Breast epithelium (tissue), 4 donors: Measurements from ENCODE around the gene TTC27. TPM values are rescaled to one million over a fixed set of nuclear protein-coding genes. Genes with fewer than 3 reads are reported as not detected.

Source experiments
- DNase-seq, 2 donors: peaks; one replicate each; pipeline ENCODE4 v3.0.0-alpha.2; 2019; ENCODE audit warnings: low spot score in 2 of 2
- H3K27ac ChIP-seq, 2 donors: fragments of 200-600 bp; sonication (generic) in 1 of 2; one replicate each; pipeline ENCODE4 v1.5.1; 2016 to 2019; ENCODE audit warnings: mild to moderate bottlenecking in 1 of 2
- H3K27me3 ChIP-seq, 2 donors: fragments of 200-600 bp; sonication (generic) in 1 of 2; one replicate each; pipeline versions ENCODE4 v1.5.1 to v1.6.0; 2017 to 2019; ENCODE audit warnings: control low read depth in 1 of 2, mild to moderate bottlenecking in 1 of 2
- H3K36me3 ChIP-seq: fragments of 200-600 bp; one replicate; pipeline ENCODE4 v1.5.1; 2019
- H3K4me1 ChIP-seq, 2 donors: fragments of 200-600 bp; sonication (generic); one replicate each; pipeline ENCODE4 v1.5.1; 2016 to 2019; ENCODE audit warnings: control low read depth in 1 of 2
- H3K4me3 ChIP-seq, 3 donors: fragments of 200-600 bp; sonication (generic); 1 replicate in 2 of 3; 2 replicates in 1 of 3; pipeline ENCODE4 v1.5.1; 2016 to 2019; ENCODE audit warnings: mild to moderate bottlenecking in 3 of 3, moderate library complexity in 2 of 3
- H3K9me3 ChIP-seq, 2 donors: fragments of 200-600 bp; sonication (generic) in 1 of 2; one replicate each; pipeline ENCODE4 v1.5.1; 2016 to 2019; ENCODE audit warnings: control low read depth in 1 of 2
- POLR2A ChIP-seq: fragments of 450-650 bp; IDR thresholded peaks from one replicate; pipeline ENCODE4 v1.6.1; 2016; ENCODE audit warnings: antibody characterized with exemption, mild to moderate bottlenecking, moderate library complexity
- POLR2AphosphoS5 ChIP-seq, 3 donors: sonication (generic); formaldehyde crosslinking; IDR thresholded peaks; one replicate each; pipeline ENCODE4 v1.6.1; 2017; ENCODE audit warnings: antibody characterized with exemption in 3 of 3
- intact Hi-C: fragments of 100-400 bp; cut with DNase I; formaldehyde crosslinking; loops from one replicate; pipeline ENCODE4 v1.15.1; 2023; ENCODE audit warnings: low total_unique reads
- total RNA-seq, 3 donors: library from RNA; depleted of rRNA; stranded (reverse); fragments of >200 nt; gene quantifications; one replicate each; pipeline ENCODE4 v1.1.0, GENCODE V29; 2016
- TF ChIP-seq, protein P1 (sequence below), 3 donors: fragments of 450-650 bp; IDR thresholded peaks; one replicate each; pipeline ENCODE4 v1.5.1; 2016 to 2017; ENCODE audit warnings: antibody characterized with exemption in 3 of 3, mild to moderate bottlenecking in 3 of 3, moderate library complexity in 3 of 3

TTC27 gene
- total RNA-seq, 3 donors from 2014 or later = 16.5 to 29.6 (median 19.0) TPM

DNA sequence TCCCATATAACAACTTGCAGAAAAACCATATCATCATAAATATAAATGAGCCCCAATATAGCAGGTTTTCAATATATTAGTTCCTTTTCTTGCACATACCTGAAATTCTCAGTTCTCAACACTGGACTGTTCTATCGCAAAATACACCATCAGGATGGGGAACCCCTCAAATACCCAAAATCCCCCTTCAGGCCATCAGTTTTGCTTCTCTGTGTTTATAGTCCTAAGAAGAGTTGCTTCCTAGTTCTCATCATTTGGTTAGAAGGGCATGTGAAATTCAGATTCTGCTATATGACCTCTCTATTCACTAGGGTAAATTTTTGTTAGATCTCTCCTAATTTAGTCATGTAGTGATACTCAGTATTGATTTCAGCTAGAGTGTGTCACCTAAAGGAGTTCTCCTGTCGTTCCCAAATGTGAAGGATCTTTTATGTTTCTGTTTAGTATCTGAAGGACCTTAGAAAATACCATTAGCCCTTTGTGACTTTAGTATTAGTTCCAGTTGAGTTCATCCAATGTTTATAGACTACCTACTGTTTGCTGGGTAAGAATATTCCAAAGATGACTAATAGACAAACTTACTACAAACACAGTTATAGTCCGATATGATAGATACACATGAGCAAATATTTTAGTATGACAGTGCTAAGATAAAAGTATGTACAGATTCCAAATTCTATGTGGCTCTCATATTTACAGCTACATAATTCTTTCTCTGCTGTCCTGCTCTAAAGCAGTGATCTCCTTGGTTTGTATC lies 115.8 kb downstream of the TTC27 start:
- TF ChIP-seq POLR2AphosphoS5 (IDR thresholded peaks at IDR 0.05) (no peak), POLR2A (no peak)
- TF ChIP-seq, protein P1, sequence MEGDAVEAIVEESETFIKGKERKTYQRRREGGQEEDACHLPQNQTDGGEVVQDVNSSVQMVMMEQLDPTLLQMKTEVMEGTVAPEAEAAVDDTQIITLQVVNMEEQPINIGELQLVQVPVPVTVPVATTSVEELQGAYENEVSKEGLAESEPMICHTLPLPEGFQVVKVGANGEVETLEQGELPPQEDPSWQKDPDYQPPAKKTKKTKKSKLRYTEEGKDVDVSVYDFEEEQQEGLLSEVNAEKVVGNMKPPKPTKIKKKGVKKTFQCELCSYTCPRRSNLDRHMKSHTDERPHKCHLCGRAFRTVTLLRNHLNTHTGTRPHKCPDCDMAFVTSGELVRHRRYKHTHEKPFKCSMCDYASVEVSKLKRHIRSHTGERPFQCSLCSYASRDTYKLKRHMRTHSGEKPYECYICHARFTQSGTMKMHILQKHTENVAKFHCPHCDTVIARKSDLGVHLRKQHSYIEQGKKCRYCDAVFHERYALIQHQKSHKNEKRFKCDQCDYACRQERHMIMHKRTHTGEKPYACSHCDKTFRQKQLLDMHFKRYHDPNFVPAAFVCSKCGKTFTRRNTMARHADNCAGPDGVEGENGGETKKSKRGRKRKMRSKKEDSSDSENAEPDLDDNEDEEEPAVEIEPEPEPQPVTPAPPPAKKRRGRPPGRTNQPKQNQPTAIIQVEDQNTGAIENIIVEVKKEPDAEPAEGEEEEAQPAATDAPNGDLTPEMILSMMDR (IDR thresholded peaks at IDR 0.05) = no peak
- no peak for DNase-seq
- no peak overlapping the region for H3K4me3 ChIP-seq
- no peaks in the 10 kb centered on the region for H3K4me1 ChIP-seq
- H3K9me3 ChIP-seq = no peaks in the 10 kb centered on the region
- intact Hi-C loops = no loop called here
- no peak overlapping the region for H3K27ac ChIP-seq
- no peaks in the 10 kb centered on the region for H3K27me3 ChIP-seq
- H3K36me3 ChIP-seq = no peaks in the 10 kb centered on the region

DNA sequence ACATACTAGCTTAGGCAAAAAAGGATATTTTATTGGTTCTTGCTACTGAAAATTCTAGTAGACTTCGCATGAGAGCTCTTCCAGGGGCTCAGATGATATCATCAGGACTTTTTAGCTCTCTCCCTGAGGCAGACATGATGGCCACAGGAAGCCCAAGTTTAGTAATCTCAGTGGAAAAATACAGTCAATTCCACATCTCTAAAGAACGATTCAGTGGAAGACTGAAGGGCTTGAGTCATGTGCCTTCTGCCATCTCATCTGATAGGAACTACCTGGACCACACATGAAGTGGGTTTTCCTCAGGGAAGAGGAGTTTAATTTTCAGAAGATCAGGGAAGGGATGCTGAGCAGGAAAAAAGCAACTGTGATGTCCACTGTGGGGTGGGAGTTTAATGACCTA lies 117.3 kb downstream of the TTC27 start:
- H3K36me3 ChIP-seq = no peaks in the 10 kb centered on the region
- no peak overlapping the region for H3K27ac ChIP-seq
- intact Hi-C loops = no loop called here
- H3K27me3 ChIP-seq = no peaks in the 10 kb centered on the region
- DNase-seq = no peak
- H3K4me3 ChIP-seq = no peak overlapping the region
- no peaks in the 10 kb centered on the region for H3K4me1 ChIP-seq
- H3K9me3 ChIP-seq = no peaks in the 10 kb centered on the region
- TF ChIP-seq POLR2AphosphoS5 (IDR thresholded peaks at IDR 0.05) (no peak), POLR2A (no peak)
- TF ChIP-seq, protein P1 (IDR thresholded peaks at IDR 0.05) = no peak

DNA sequence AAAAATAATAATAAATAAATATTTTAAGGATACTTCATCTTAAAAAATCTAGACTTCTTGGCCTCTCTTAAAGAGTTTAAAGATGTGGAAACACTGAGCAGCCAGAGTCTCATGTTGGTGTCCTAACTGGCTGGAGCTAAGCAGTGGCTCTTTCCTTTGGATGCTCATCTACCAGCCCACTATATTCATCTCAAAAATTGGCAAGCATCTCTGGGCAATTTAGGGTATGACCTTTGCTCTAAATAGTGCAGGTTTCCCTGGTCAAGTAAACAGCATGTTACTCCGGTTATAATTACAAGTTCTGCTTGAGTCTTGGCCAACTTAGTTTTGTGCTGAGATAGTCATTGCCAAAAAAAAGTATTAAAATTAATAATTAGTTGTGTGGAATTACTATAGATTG lies 117.8 kb downstream of the TTC27 start:
- no peaks in the 10 kb centered on the region for H3K9me3 ChIP-seq
- H3K4me1 ChIP-seq = no peaks in the 10 kb centered on the region
- H3K36me3 ChIP-seq = no peaks in the 10 kb centered on the region
- no peak overlapping the region for H3K27ac ChIP-seq
- H3K27me3 ChIP-seq = no peaks in the 10 kb centered on the region
- no peak for TF ChIP-seq POLR2AphosphoS5 (IDR thresholded peaks at IDR 0.05)
- no peak for TF ChIP-seq POLR2A
- TF ChIP-seq, protein P1 (IDR thresholded peaks at IDR 0.05) = no peak
- DNase-seq = no peak
- no peak overlapping the region for H3K4me3 ChIP-seq
- intact Hi-C loops = no loop called here

DNA sequence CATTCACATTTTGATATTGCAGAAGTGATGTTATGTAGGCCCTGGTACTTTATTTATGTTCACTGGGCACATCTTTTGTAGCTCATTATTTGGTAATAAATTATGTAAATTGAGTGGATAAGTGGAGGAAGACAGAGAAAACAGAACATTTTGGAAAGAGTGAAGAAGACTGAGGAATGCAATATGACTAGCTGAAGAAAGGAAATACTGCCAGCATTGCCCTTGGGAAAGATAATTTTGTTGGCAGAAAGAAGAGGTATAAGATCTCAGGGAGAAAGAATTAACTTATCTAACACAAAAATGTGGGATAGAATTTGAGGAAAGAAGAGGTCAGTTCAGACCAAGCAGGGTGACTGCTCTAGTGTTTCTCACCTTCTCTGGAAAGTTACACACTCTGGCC lies 118.8 kb downstream of the TTC27 start:
- Histone ChIP-seq H3K4me3 (no peak overlapping the region), H3K27me3 (no peaks in the 10 kb centered on the region), H3K27ac (no peak overlapping the region), H3K36me3 (no peaks in the 10 kb centered on the region), H3K9me3 (no peaks in the 10 kb centered on the region), H3K4me1 (no peaks in the 10 kb centered on the region)
- TF ChIP-seq POLR2AphosphoS5 (IDR thresholded peaks at IDR 0.05) = no peak
- intact Hi-C loops = no loop called here
- no peak for DNase-seq

DNA sequence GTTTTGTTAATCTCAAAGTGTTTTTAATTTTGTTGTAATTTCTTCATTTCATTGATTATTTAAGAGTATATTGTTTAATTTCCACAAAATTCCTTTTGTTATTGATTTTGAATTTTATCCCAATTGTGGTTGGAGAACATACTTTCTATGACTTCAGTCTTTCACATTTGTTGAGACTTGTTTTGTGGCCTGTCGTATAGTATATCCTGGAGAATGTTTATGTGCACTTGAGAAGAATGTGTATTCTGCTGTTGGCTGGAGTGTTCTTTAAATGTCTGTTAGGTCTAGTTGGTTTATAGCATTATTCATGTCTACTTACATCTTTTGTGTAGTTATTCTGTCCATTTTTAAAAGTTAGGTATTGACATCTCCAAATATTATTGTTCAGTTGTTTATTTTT lies 120.3 kb downstream of the TTC27 start:
- no peak for TF ChIP-seq POLR2A
- TF ChIP-seq, protein P1 (IDR thresholded peaks at IDR 0.05) = no peak
- no peaks in the 10 kb centered on the region for H3K36me3 ChIP-seq
- no peaks in the 10 kb centered on the region for H3K27me3 ChIP-seq
- no peaks in the 10 kb centered on the region for H3K9me3 ChIP-seq
- H3K4me3 ChIP-seq = no peak overlapping the region
- H3K4me1 ChIP-seq = no peaks in the 10 kb centered on the region
- intact Hi-C loops = no loop called here
- no peak for DNase-seq
- H3K27ac ChIP-seq = no peak overlapping the region
